GM12878 (cell line): ENCODE measurements around the gene SLAMF1. TPM values are rescaled to one million over a fixed set of nuclear protein-coding genes. Genes with fewer than 3 reads are reported as not detected.

Experiments
- ATAC-seq: fragments of 200-7000 bp; cut with Tn5 transposase; 3 replicates; pipeline ENCODE4 v1.9.1; 2020; ENCODE audit warnings: mild to moderate bottlenecking, moderate library complexity
- BruUV-seq: library from RNA; stranded (reverse); fragments of 400-500 nt; replicated peaks from 2 replicates; lab custom pipeline; 2021; lab: Mats Ljungman, UMichigan
- CTCF ChIA-PET: fragments of 300-600 bp; sonication (Branson Sonifier 250); formaldehyde crosslinking; extraction: SDS; loops from one replicate; lab custom pipeline; 2021; ENCODE audit warnings: inconsistent platforms; lab: Yijun Ruan, JAX
- POLR2A ChIA-PET: fragments of 350-600 bp; formaldehyde crosslinking; extraction: SDS; loops from one replicate; lab custom pipeline; 2021; ENCODE audit warnings: inconsistent platforms; lab: Charles Lee
- RAD21 ChIA-PET: fragments of 300-600 bp; sonication (Branson Sonifier 250); formaldehyde crosslinking; loops from one replicate; lab custom pipeline; 2023; ENCODE audit warnings: antibody characterized with exemption; ENCODE audit not compliant: unreplicated experiment; lab: Charles Lee
- SMC1A ChIA-PET: fragments of 300-600 bp; sonication (Branson Sonifier 250); formaldehyde crosslinking; loops from one replicate; lab custom pipeline; 2023; ENCODE audit not compliant: unreplicated experiment, uncharacterized antibody; lab: Charles Lee
- DNase-seq: peaks from one replicate; pipeline ENCODE4 v3.0.0-alpha.2; 2011; ENCODE audit warnings: low read depth, low spot score
- FAIRE-seq: peaks from 3 replicates; lab custom pipeline; 2011; peaks lifted over from hg19 to GRCh38; lab: Jason Lieb, UNC
- H2AFZ ChIP-seq: 2 replicates; pipeline ENCODE4 v1.6.0; 2011; ENCODE audit warnings: low read depth, low read length, control low read depth; ENCODE audit not compliant: control insufficient read depth
- H3K27ac ChIP-seq: 2 replicates; pipeline ENCODE4 v1.5.1; 2011; ENCODE audit warnings: control low read depth; ENCODE audit not compliant: control insufficient read depth, insufficient read depth
- H3K27me3 ChIP-seq, 2 experiments: replicated peaks in 1 of 2; 2 replicates each; pipeline versions ENCODE4 v1.6.0 to v1.6.1; 2011; ENCODE audit warnings: low read length in 1 of 2; ENCODE audit not compliant: control insufficient read depth in 2 of 2, insufficient read depth in 2 of 2
- H3K36me3 ChIP-seq, 2 experiments: 2 replicates each; pipeline ENCODE4 v1.5.1; 2011; ENCODE audit warnings: low read length in 1 of 2; ENCODE audit not compliant: control insufficient read depth in 2 of 2, insufficient read depth in 2 of 2
- H3K4me1 ChIP-seq: 2 replicates; pipeline ENCODE4 v1.6.1; 2011; ENCODE audit warnings: mild to moderate bottlenecking, low read length, moderate library complexity, mixed read lengths; ENCODE audit not compliant: control insufficient read depth, insufficient read depth
- H3K4me2 ChIP-seq: 2 replicates; pipeline ENCODE4 v1.6.0; 2011; ENCODE audit warnings: control low read depth; ENCODE audit not compliant: control insufficient read depth, insufficient read depth
- H3K4me3 ChIP-seq: fragments of 200-600 bp; sonication (generic); 2 replicates; pipeline ENCODE4 v1.5.1; 2016
- H3K79me2 ChIP-seq: 2 replicates; pipeline ENCODE4 v1.6.0; 2011; ENCODE audit warnings: low read length; ENCODE audit not compliant: control insufficient read depth, insufficient read depth
- H3K9ac ChIP-seq: 2 replicates; pipeline ENCODE4 v1.8.0; 2011; ENCODE audit warnings: low read length, control low read depth, mixed read lengths; ENCODE audit not compliant: control insufficient read depth, insufficient read depth
- H3K9me3 ChIP-seq: replicated peaks from 3 replicates; pipeline ENCODE4 v1.5.1; 2011; ENCODE audit warnings: mild to moderate bottlenecking, low read length; ENCODE audit not compliant: control insufficient read depth, insufficient read depth
- H4K20me1 ChIP-seq: 2 replicates; pipeline ENCODE4 v1.6.0; 2011; ENCODE audit not compliant: control insufficient read depth, insufficient read depth
- CEBPB ChIP-seq, 2 experiments: fragments of 150-350 bp in 1 of 2; IDR thresholded peaks; 2 replicates each; pipeline ENCODE4 v1.6.1; 2012 to 2014; ENCODE audit warnings: low read depth in 2 of 2, low read length in 2 of 2, borderline replicate concordance in 1 of 2, inconsistent platforms in 1 of 2
- CHD1 ChIP-seq: IDR thresholded peaks from 2 replicates; pipeline ENCODE4 v1.6.1; 2012; ENCODE audit warnings: low read depth, low read length, improper control_type of control experiment
- ETV6 ChIP-seq, 2 experiments: fragments of 450-650 bp in 1 of 2; IDR thresholded peaks in 1 of 2; conservative IDR thresholded peaks in 1 of 2; 2 replicates each; pipeline ENCODE4 v1.6.1; 2014; ENCODE audit warnings: antibody characterized with exemption in 1 of 2, borderline replicate concordance in 1 of 2, low read depth in 1 of 2, mild to moderate bottlenecking in 1 of 2, moderate library complexity in 1 of 2
- HDGF ChIP-seq: fragments of 450-650 bp; IDR thresholded peaks from 2 replicates; pipeline ENCODE4 v1.6.1; 2016; ENCODE audit warnings: antibody characterized with exemption
- IRF4 ChIP-seq: IDR thresholded peaks from 2 replicates; pipeline ENCODE4 v1.6.1; 2011; ENCODE audit warnings: low read depth, low read length
- MEF2A ChIP-seq: IDR thresholded peaks from 2 replicates; pipeline ENCODE4 v1.6.1; 2011; ENCODE audit warnings: low read depth, mild to moderate bottlenecking, low read length, moderate library complexity; ENCODE audit not compliant: insufficient read depth
- PML ChIP-seq: IDR thresholded peaks from 2 replicates; pipeline ENCODE4 v1.6.1; 2012; ENCODE audit warnings: low read length, inconsistent platforms
- POLR2AphosphoS5 ChIP-seq: IDR thresholded peaks from 2 replicates; pipeline ENCODE4 v1.6.1; 2011; ENCODE audit warnings: mild to moderate bottlenecking, low read length, inconsistent platforms
- SREBF1 ChIP-seq: IDR thresholded peaks from 2 replicates; pipeline ENCODE4 v1.6.1; 2012; ENCODE audit warnings: mild to moderate bottlenecking, low read length
- TCF12 ChIP-seq: IDR thresholded peaks from 2 replicates; pipeline ENCODE4 v1.6.1; 2011; ENCODE audit warnings: low read depth, mild to moderate bottlenecking, low read length
- ZBED1 ChIP-seq: IDR thresholded peaks from 2 replicates; pipeline ENCODE4 v1.6.1; 2016; ENCODE audit warnings: borderline replicate concordance
- ZNF207 ChIP-seq: fragments of 450-650 bp; IDR thresholded peaks from 2 replicates; pipeline ENCODE4 v1.6.1; 2014; ENCODE audit warnings: antibody characterized with exemption, mild to moderate bottlenecking, borderline replicate concordance
- WGBS: methylation state at CpG from one replicate; pipeline ENCODE4 v1.1.6; 2016; ENCODE audit warnings: low lambda C conversion rate; ENCODE audit not compliant: insufficient replicate concordance, insufficient coverage; ENCODE audit errors: missing lambda C conversion rate; 5-methylcytosine and 5-hydroxymethylcytosine counted together
- in situ Hi-C: fragments of 300-500 bp; cut with MboI; formaldehyde crosslinking; loops from 9 replicates; pipeline ENCODE4 v1.14.3; 2018; ENCODE audit warnings: mixed read lengths
- intact Hi-C: fragments of 100-400 bp; cut with micrococcal nuclease; formaldehyde crosslinking; loops from one replicate; pipeline ENCODE4 v1.14.2; 2022; ENCODE audit not compliant: unreplicated experiment
- polyA plus RNA-seq, 11 experiments: library from polyadenylated mRNA; depleted of rRNA in 4 of 11; unstranded in 6 of 11; stranded (reverse) in 5 of 11; fragments of >200 nt; fragmentation: Nextera tagmentation in 4 of 11; fragmentation: Illumina TruSeq in 1 of 11; extraction: Ambion mirVana in 4 of 11; extraction: Trizol in 1 of 11; gene quantifications; 1 replicate in 1 of 11; 2 replicates in 10 of 11; pipeline versions ENCODE4 v1.2.1 to v1.2.3, GENCODE V29; 2011 to 2016; ENCODE audit warnings: inconsistent platforms in 2 of 11, missing spikeins in 2 of 11, low read depth in 1 of 11
- total RNA-seq, 4 experiments: library from RNA; depleted of rRNA in 3 of 4; stranded (reverse); fragments of >200 nt in 3 of 4; fragmentation: Illumina TruSeq in 1 of 4; extraction: Trizol in 1 of 4; gene quantifications; 2 replicates each; pipeline versions ENCODE4 v1.2.1 to v1.2.3, GENCODE V29; 2013 to 2021
- TF ChIP-seq, protein P1 (sequence below): fragments of 450-650 bp; IDR thresholded peaks from 2 replicates; pipeline ENCODE4 v1.6.1; 2016; ENCODE audit warnings: mild to moderate bottlenecking
- TF ChIP-seq, protein P2 (sequence below): IDR thresholded peaks from 2 replicates; pipeline ENCODE4 v1.6.1; 2012; ENCODE audit warnings: low read depth, low read length, improper control_type of control experiment
- TF ChIP-seq, protein P3 (sequence below): fragments of 450-650 bp; conservative IDR thresholded peaks from 2 replicates; pipeline ENCODE4 v1.6.1; 2017; ENCODE audit warnings: mild to moderate bottlenecking, moderate library complexity

The SLAMF1 gene
- total and polyA plus RNA-seq, 10 of the 15 experiments (the other 5 are each of a cell fraction or from before 2014, with no cell fraction given): 87.3 to 260 (median 131) TPM

DNA sequence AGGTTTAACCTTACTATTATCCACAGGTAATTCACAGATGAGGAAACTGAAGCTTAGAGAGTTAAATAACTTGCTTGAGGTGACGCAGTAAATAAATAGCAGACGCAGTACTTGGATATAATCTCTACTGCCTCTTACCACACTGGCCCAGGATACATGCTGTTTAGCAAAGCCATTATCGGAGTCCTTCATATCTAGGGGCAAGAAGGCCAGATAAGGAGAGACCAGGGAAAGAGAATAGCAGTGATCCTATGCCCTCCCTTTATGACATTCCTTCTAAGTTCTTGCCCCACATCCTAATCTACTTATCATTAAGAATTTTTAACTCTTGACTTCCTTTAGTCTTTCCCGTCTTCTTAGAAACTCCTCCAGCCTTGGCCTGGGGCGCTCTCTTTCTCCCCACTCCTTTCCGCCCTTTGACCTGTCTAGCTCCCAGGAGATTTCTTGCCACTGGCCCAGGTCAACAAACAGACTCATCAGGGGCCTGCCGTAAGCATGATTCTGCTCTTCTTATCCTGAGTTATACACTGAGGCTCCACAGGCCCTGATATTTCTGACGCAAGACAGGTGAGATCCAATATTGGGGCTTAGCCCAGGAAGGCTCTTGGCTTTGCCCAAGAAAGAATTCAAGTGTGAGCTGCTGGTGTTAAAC is 11.4 kb upstream of the SLAMF1 start (continued):
- TF ChIP-seq CEBPB (IDR thresholded peaks at IDR 0.05; ENCODE audit: borderline replicate concordance in 1 of 2, low read depth in 2 of 2, low read length in 2 of 2): no peak

DNA sequence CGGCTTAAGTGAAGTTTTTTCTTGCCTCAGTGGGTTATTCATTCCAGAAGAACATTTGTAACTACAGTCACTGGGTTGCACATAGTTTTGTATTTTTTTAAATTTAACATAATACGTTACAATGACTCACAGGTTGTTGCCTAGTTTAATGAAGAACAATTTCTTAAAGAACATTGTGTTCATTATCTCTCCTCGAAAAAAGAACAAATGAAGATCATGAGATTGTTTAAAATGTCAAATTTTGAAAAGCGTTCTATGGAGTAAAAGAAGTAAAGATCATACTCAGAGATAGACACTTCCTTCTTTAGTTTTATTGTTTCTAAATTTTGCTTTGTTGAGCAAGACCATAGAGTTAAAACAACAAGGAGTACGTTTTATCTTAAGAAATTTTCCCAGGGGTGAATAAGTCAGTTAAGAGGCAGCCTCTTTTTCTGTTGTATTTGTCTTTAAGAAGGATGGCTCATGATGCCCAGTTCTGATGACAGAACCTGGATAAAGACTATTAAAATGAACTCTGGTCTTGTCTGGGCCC is 10.5 kb upstream of the SLAMF1 start:
- H4K20me1 ChIP-seq: no peaks in the 10 kb centered on the region
- peak overlapping the region; percentile 76 for H3K27ac ChIP-seq
- ChIA-PET POLR2A (interaction anchor here (2.1 kb wide), 1 partner anchor 17 kb away, joined by 4 read pairs; no protein-coding TSS in a partner anchor), CTCF (interaction anchor here (0.9 to 1.4 kb wide), 2 partner anchors 9 to 18 kb away, joined by 3 read pairs; no protein-coding TSS in a partner anchor), RAD21 (no interaction called here), SMC1A (interaction anchor here (3.3 to 4.5 kb wide), 2 partner anchors 7 to 17 kb away, joined by 24 to 36 read pairs; no protein-coding TSS in a partner anchor)
- TF ChIP-seq MEF2A (no peak), CHD1 (no peak), SREBF1 (no peak), POLR2AphosphoS5 (no peak), IRF4 (no peak), ZBED1 (no peak), ETV6 (conservative IDR thresholded peaks at IDR 0.05 in 1 of 2, IDR thresholded peaks at IDR 0.05 in 1 of 2; ENCODE audit: borderline replicate concordance in 1 of 2, low read depth in 1 of 2) (no peak), PML (no peak), ZNF207 (no peak), HDGF (no peak), TCF12 (no peak)
- TF ChIP-seq, protein P1, sequence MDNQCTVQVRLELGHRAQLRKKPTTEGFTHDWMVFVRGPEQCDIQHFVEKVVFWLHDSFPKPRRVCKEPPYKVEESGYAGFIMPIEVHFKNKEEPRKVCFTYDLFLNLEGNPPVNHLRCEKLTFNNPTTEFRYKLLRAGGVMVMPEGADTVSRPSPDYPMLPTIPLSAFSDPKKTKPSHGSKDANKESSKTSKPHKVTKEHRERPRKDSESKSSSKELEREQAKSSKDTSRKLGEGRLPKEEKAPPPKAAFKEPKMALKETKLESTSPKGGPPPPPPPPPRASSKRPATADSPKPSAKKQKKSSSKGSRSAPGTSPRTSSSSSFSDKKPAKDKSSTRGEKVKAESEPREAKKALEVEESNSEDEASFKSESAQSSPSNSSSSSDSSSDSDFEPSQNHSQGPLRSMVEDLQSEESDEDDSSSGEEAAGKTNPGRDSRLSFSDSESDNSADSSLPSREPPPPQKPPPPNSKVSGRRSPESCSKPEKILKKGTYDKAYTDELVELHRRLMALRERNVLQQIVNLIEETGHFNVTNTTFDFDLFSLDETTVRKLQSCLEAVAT: no peak
- TF ChIP-seq, protein P2, sequence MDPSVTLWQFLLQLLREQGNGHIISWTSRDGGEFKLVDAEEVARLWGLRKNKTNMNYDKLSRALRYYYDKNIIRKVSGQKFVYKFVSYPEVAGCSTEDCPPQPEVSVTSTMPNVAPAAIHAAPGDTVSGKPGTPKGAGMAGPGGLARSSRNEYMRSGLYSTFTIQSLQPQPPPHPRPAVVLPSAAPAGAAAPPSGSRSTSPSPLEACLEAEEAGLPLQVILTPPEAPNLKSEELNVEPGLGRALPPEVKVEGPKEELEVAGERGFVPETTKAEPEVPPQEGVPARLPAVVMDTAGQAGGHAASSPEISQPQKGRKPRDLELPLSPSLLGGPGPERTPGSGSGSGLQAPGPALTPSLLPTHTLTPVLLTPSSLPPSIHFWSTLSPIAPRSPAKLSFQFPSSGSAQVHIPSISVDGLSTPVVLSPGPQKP: no peak
- TF ChIP-seq, protein P3, sequence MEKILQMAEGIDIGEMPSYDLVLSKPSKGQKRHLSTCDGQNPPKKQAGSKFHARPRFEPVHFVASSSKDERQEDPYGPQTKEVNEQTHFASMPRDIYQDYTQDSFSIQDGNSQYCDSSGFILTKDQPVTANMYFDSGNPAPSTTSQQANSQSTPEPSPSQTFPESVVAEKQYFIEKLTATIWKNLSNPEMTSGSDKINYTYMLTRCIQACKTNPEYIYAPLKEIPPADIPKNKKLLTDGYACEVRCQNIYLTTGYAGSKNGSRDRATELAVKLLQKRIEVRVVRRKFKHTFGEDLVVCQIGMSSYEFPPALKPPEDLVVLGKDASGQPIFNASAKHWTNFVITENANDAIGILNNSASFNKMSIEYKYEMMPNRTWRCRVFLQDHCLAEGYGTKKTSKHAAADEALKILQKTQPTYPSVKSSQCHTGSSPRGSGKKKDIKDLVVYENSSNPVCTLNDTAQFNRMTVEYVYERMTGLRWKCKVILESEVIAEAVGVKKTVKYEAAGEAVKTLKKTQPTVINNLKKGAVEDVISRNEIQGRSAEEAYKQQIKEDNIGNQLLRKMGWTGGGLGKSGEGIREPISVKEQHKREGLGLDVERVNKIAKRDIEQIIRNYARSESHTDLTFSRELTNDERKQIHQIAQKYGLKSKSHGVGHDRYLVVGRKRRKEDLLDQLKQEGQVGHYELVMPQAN: no peak
- no peaks in the 10 kb centered on the region; the same call in 1 of the 3 replicates for H3K9me3 ChIP-seq
- intact Hi-C loops: no loop called here
- in situ Hi-C loops: no loop called here
- WGBS: 55% methylated on average over 5 of the region's 5 CpGs
- H3K79me2 ChIP-seq: peaks cover 25% of the 10 kb centered on the region
- no peak overlapping the region for H3K4me3 ChIP-seq
- no peak overlapping the region for H3K9ac ChIP-seq
- DNase-seq: no peak
- no peaks in the 10 kb centered on the region for H3K36me3 ChIP-seq
- H3K27me3 ChIP-seq: no peaks in the 10 kb centered on the region
- FAIRE-seq: no peak
- peaks cover 59% of the 10 kb centered on the region for H3K4me1 ChIP-seq
- no peak overlapping the region; the same call in 1 of the 2 replicates for H2AFZ ChIP-seq
- no TSS peak for BruUV-seq
- peak overlapping the region; percentile 36 for H3K4me2 ChIP-seq
- no peak for ATAC-seq
